GM10266 (cell line): Measurements from ENCODE around the gene FOXP3.

Source experiments
- DNase-seq: peaks from one replicate; pipeline ENCODE4 v3.0.0; 2012; ENCODE audit errors: extremely low spot score
- CTCF ChIP-seq: IDR thresholded peaks from 2 replicates; pipeline ENCODE4 v1.5.1; 2012; ENCODE audit warnings: mild to moderate bottlenecking, low read depth; ENCODE audit not compliant: control insufficient read depth, insufficient read depth; ENCODE audit errors: missing control alignments

Gene FOXP3

GRCh38 chrX:49214416-49214815, 50.1 kb downstream of the FOXP3 start:
- DNase-seq: no peak
- no peak for TF ChIP-seq CTCF

- TF ChIP-seq CTCF: no peak
- DNase-seq: no peak
Measured at GRCh38 chrX:49212861-49213260, 51.6 kb downstream of the FOXP3 start.

- no peak for TF ChIP-seq CTCF
- no peak for DNase-seq
Measured at GRCh38 chrX:49212209-49212608, 52.3 kb downstream of the FOXP3 start.

GRCh38 chrX:49211074-49211473, 53.4 kb downstream of the FOXP3 start:
- DNase-seq: no peak
- no peak for TF ChIP-seq CTCF

- TF ChIP-seq CTCF: no peak
- no peak for DNase-seq
Measured at GRCh38 chrX:49210406-49210805, 54.1 kb downstream of the FOXP3 start.

- no peak for TF ChIP-seq CTCF
- no peak for DNase-seq
Measured at GRCh38 chrX:49209434-49210251, 54.9 kb downstream of the FOXP3 start.

- no peak for DNase-seq
- no peak for TF ChIP-seq CTCF
Measured at GRCh38 chrX:49208399-49208798, 56.1 kb downstream of the FOXP3 start.
